Right lobe of liver (tissue), 4 donors: ENCODE data around the gene OR52H1.

ENCODE experiments used
- POLR2A ChIP-seq: fragments of 450-650 bp; IDR thresholded peaks from one replicate; pipeline ENCODE4 v1.6.1; 2017; ENCODE audit warnings: antibody characterized with exemption, mild to moderate bottlenecking
- TF ChIP-seq, protein P1 (sequence below), 4 donors: fragments of 200-600 bp in 3 of 4; fragments of 450-650 bp in 1 of 4; IDR thresholded peaks; one replicate each; pipeline versions ENCODE4 v1.5.1 to v1.8.0; 2016 to 2022; ENCODE audit warnings: antibody characterized with exemption in 4 of 4, mild to moderate bottlenecking in 2 of 4
- donor health status: DM: no; HTN: no; CAD: no.
- donor health status: DM: no; HTN: no; CAD: no.
- donor health status: DM: no; HTN: yes; CAD: no.

DNA sequence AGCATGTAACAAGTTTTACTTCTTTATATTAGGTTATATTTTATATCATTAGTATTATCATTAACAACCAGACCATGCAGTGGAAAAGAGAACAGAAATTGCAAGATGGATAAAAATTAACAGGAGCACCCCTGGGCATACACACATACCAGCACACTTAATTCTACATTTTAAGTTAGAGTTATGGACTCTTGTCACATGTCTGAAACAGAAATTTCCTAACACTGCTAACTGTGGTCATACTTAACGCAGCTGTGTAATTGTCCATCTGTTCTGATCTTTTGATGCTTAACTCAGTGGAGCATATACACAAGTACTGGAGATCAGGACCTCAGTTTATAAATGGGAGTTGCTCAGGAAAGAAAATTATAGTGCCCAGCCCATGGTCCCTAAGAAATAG is 358 bp downstream of the OR52H1 start:
- TF ChIP-seq, protein P1, sequence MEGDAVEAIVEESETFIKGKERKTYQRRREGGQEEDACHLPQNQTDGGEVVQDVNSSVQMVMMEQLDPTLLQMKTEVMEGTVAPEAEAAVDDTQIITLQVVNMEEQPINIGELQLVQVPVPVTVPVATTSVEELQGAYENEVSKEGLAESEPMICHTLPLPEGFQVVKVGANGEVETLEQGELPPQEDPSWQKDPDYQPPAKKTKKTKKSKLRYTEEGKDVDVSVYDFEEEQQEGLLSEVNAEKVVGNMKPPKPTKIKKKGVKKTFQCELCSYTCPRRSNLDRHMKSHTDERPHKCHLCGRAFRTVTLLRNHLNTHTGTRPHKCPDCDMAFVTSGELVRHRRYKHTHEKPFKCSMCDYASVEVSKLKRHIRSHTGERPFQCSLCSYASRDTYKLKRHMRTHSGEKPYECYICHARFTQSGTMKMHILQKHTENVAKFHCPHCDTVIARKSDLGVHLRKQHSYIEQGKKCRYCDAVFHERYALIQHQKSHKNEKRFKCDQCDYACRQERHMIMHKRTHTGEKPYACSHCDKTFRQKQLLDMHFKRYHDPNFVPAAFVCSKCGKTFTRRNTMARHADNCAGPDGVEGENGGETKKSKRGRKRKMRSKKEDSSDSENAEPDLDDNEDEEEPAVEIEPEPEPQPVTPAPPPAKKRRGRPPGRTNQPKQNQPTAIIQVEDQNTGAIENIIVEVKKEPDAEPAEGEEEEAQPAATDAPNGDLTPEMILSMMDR (IDR thresholded peaks at IDR 0.05): no peak
- no peak for TF ChIP-seq POLR2A
